Erythroblast (primary cell): ENCODE data around the gene ST6GALNAC2.

ENCODE experiments used
- GATA1 ChIP-seq: IDR thresholded peaks from 2 replicates; pipeline ENCODE4 v1.6.1; 2011; ENCODE audit warnings: low read depth, mild to moderate bottlenecking, control low read depth, low read length, moderate library complexity
- POLR2A ChIP-seq: IDR thresholded peaks from 2 replicates; pipeline ENCODE4 v1.6.1; 2011; ENCODE audit warnings: mild to moderate bottlenecking, low read length

- no peak for TF ChIP-seq POLR2A
- no peak for TF ChIP-seq GATA1
Observed at GRCh38 chr17:76517638-76518038, 68.0 kb downstream of the ST6GALNAC2 start.
